ENCODE data around the gene WFDC13.

Gene WFDC13

DNA sequence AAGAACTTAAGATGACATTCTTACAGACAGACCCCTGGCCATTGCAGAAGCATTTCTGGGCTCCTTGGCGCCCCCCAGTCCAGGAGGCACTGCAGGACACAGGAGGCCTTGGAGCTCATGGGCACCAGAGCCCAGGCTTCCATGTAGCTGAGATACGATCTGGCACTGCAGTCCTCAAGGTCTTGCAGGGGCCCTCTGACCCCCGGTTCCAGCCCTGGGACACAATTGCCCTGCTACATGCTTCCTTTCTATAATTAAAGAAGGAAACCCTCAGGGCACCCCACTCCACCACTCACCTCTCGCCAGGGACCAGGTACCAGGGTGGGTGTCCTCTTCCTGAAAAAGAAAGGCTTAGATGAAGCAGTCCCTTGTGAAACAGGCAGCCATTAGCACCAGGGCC lies 56.3 kb downstream of the WFDC13 start:
- Histone ChIP-seq H3K4me2 (ENCODE audit: low read length) (no peak overlapping the region), H3K4me1 (no peaks in the 10 kb centered on the region), H3K79me2 (no peaks in the 10 kb centered on the region), H3K9ac (no peak overlapping the region), H3K36me3 (ENCODE audit: control insufficient read depth, insufficient read depth, low read length) (no peaks in the 10 kb centered on the region), H3K9me3 (ENCODE audit: control insufficient read depth, low read length) (no peaks in the 10 kb centered on the region), H2AFZ (no peak overlapping the region), H3K4me3 (ENCODE audit: low read depth, low read length) (no peak overlapping the region), H3K27ac (no peak overlapping the region), H3K27me3 (ENCODE audit: control insufficient read depth, insufficient read depth, low read length) (no peaks in the 10 kb centered on the region)
- TF ChIP-seq, protein P1, sequence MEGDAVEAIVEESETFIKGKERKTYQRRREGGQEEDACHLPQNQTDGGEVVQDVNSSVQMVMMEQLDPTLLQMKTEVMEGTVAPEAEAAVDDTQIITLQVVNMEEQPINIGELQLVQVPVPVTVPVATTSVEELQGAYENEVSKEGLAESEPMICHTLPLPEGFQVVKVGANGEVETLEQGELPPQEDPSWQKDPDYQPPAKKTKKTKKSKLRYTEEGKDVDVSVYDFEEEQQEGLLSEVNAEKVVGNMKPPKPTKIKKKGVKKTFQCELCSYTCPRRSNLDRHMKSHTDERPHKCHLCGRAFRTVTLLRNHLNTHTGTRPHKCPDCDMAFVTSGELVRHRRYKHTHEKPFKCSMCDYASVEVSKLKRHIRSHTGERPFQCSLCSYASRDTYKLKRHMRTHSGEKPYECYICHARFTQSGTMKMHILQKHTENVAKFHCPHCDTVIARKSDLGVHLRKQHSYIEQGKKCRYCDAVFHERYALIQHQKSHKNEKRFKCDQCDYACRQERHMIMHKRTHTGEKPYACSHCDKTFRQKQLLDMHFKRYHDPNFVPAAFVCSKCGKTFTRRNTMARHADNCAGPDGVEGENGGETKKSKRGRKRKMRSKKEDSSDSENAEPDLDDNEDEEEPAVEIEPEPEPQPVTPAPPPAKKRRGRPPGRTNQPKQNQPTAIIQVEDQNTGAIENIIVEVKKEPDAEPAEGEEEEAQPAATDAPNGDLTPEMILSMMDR (IDR thresholded peaks at IDR 0.05), result no peak
